HG02870 (cell line): ENCODE measurements around the gene DCBLD1.
A peak's percentile ranks its signal among the peaks of the same experiment; 100 is the strongest.

Experiments used
- ATAC-seq: cut with Tn5 transposase; IDR thresholded peaks from one replicate; pipeline ENCODE4 v1.9.1; 2021; ENCODE audit warnings: mild to moderate bottlenecking, moderate library complexity; ENCODE audit not compliant: unreplicated experiment

Gene DCBLD1

GRCh38 chr6:117469791-117470190 lies 12.7 kb upstream of the DCBLD1 start:
- ATAC-seq = no peak

GRCh38 chr6:117472667-117473066 lies 9.8 kb upstream of the DCBLD1 start:
- no peak for ATAC-seq

GRCh38 chr6:117473401-117473800 lies 9.1 kb upstream of the DCBLD1 start:
- ATAC-seq = no peak

GRCh38 chr6:117477988-117478852 lies 4.3 kb upstream of the DCBLD1 start:
- peak; percentile 41 for ATAC-seq

- no peak for ATAC-seq
These were observed 3.6 kb upstream of the DCBLD1 start for GRCh38 chr6:117478853-117479231.

GRCh38 chr6:117480651-117481050 lies 1.8 kb upstream of the DCBLD1 start:
- ATAC-seq = no peak

GRCh38 chr6:117481278-117481925 lies 1.1 kb upstream of the DCBLD1 start:
- ATAC-seq = no peak

- ATAC-seq = no peak
These were observed 591 bp upstream of the DCBLD1 start for GRCh38 chr6:117481926-117482239.

- ATAC-seq = peak; percentile 16
These were observed 650 bp downstream of the DCBLD1 start for GRCh38 chr6:117483004-117483644.

GRCh38 chr6:117483645-117484016 lies 1.2 kb downstream of the DCBLD1 start:
- ATAC-seq = peak; percentile 18

- no peak for ATAC-seq
These were observed 1.7 kb downstream of the DCBLD1 start for GRCh38 chr6:117484052-117484646.

- ATAC-seq = no peak
These were observed 3.0 kb downstream of the DCBLD1 start for GRCh38 chr6:117485433-117485832.

GRCh38 chr6:117487821-117488220 lies 5.3 kb downstream of the DCBLD1 start:
- no peak for ATAC-seq

GRCh38 chr6:117489003-117489402 lies 6.5 kb downstream of the DCBLD1 start:
- ATAC-seq = no peak

GRCh38 chr6:117491916-117492315 lies 9.4 kb downstream of the DCBLD1 start:
- ATAC-seq = no peak

- no peak for ATAC-seq
These were observed 11.0 kb downstream of the DCBLD1 start for GRCh38 chr6:117493470-117493869.

- no peak for ATAC-seq
These were observed 11.8 kb downstream of the DCBLD1 start for GRCh38 chr6:117494283-117494682.

GRCh38 chr6:117494694-117495318 lies 12.3 kb downstream of the DCBLD1 start:
- ATAC-seq = no peak

- ATAC-seq = no peak
These were observed 13.0 kb downstream of the DCBLD1 start for GRCh38 chr6:117495425-117495824.

- ATAC-seq = no peak
These were observed 13.4 kb downstream of the DCBLD1 start for GRCh38 chr6:117495869-117496268.

- ATAC-seq = peak; percentile 34
These were observed 14.0 kb downstream of the DCBLD1 start for GRCh38 chr6:117496383-117496990.
